ENCODE data around the gene GRWD1. TPM values are rescaled to one million over a fixed set of nuclear protein-coding genes. Genes with fewer than 3 reads are reported as not detected.

The GRWD1 gene
- total RNA-seq, 2 experiments from 2014 or later = 31.0 to 35.2 TPM

GRCh38 chr19:48469934-48470680, 24.3 kb downstream of the GRWD1 start:
- no peaks in the 10 kb centered on the region for H3K27me3 Mint-ChIP-seq
- no peaks in the 10 kb centered on the region for H3K9me3 Mint-ChIP-seq
- peaks cover 26% of the 10 kb centered on the region for H3K4me1 Mint-ChIP-seq
- H3K4me3 Mint-ChIP-seq = peak overlapping the region; percentile 83
- peak overlapping the region; percentile 89 for H3K27ac Mint-ChIP-seq
- CTCF ChIA-PET = interaction anchor here (0.8 to 2.1 kb wide), 3 partner anchors 9 to 20 kb away, joined by 3 to 6 read pairs (median 5); no protein-coding TSS in a partner anchor
- peaks cover 20% of the 10 kb centered on the region for H3K36me3 Mint-ChIP-seq (ENCODE audit: low read depth)
- POLR2A ChIA-PET = interaction anchor here (0.6 to 1.1 kb wide), 2 partner anchors 10 to 17 kb away, joined by 4 to 6 read pairs; no protein-coding TSS in a partner anchor
- DNase-seq = no peak

GRCh38 chr19:48470856-48471255, 25.1 kb downstream of the GRWD1 start:
- ChIA-PET POLR2A (interaction anchor here (0.6 kb wide), 2 partner anchors 14 to 16 kb away, joined by 6 to 13 read pairs; no protein-coding TSS in a partner anchor), CTCF (interaction anchor here (1.6 to 2.1 kb wide), 2 partner anchors 9 to 19 kb away, joined by 5 to 6 read pairs; no protein-coding TSS in a partner anchor)
- Mint-ChIP-seq H3K4me3 (peak overlapping the region; percentile 83), H3K36me3 (ENCODE audit: low read depth) (peaks cover 23% of the 10 kb centered on the region), H3K27me3 (no peaks in the 10 kb centered on the region), H3K27ac (peak overlapping the region; percentile 12), H3K4me1 (peaks cover 26% of the 10 kb centered on the region), H3K9me3 (no peaks in the 10 kb centered on the region)
- no peak for DNase-seq

- Mint-ChIP-seq H3K36me3 (ENCODE audit: low read depth) (peaks cover 23% of the 10 kb centered on the region), H3K4me3 (peak overlapping the region; percentile 83), H3K27ac (no peak overlapping the region), H3K27me3 (no peaks in the 10 kb centered on the region), H3K4me1 (peaks cover 26% of the 10 kb centered on the region), H3K9me3 (no peaks in the 10 kb centered on the region)
- no peak for DNase-seq
- ChIA-PET CTCF (no interaction called here), POLR2A (no interaction called here)
These were observed 26.1 kb downstream of the GRWD1 start for GRCh38 chr19:48471836-48472235.

- Mint-ChIP-seq H3K4me1 (peaks cover 19% of the 10 kb centered on the region), H3K36me3 (ENCODE audit: low read depth) (peaks cover 25% of the 10 kb centered on the region), H3K4me3 (no peak overlapping the region), H3K27me3 (no peaks in the 10 kb centered on the region), H3K27ac (peak overlapping the region; percentile 36), H3K9me3 (no peaks in the 10 kb centered on the region)
- ChIA-PET POLR2A (no interaction called here), CTCF (interaction anchor here (0.5 to 1.0 kb wide), 3 partner anchors 16 to 110 kb away, joined by 3 read pairs; no protein-coding TSS in a partner anchor)
- DNase-seq = no peak
These were observed 27.6 kb downstream of the GRWD1 start for GRCh38 chr19:48473161-48473966.

GRCh38 chr19:48474084-48474592, 28.4 kb downstream of the GRWD1 start:
- H3K27ac Mint-ChIP-seq = peak overlapping the region; percentile 41
- no peaks in the 10 kb centered on the region for H3K9me3 Mint-ChIP-seq
- ChIA-PET POLR2A (no interaction called here), CTCF (interaction anchor here (0.7 to 0.8 kb wide), 2 partner anchors 15 to 16 kb away, joined by 3 read pairs; no protein-coding TSS in a partner anchor)
- DNase-seq = no peak
- peaks cover 25% of the 10 kb centered on the region for H3K36me3 Mint-ChIP-seq (ENCODE audit: low read depth)
- H3K27me3 Mint-ChIP-seq = no peaks in the 10 kb centered on the region
- no peak overlapping the region for H3K4me3 Mint-ChIP-seq
- H3K4me1 Mint-ChIP-seq = peaks cover 15% of the 10 kb centered on the region

GRCh38 chr19:48475369-48476068, 29.7 kb downstream of the GRWD1 start:
- H3K4me3 Mint-ChIP-seq = no peak overlapping the region
- peaks cover 32% of the 10 kb centered on the region for H3K36me3 Mint-ChIP-seq (ENCODE audit: low read depth)
- peak overlapping the region; percentile 76 for H3K27ac Mint-ChIP-seq
- POLR2A ChIA-PET = no interaction called here
- H3K9me3 Mint-ChIP-seq = no peaks in the 10 kb centered on the region
- DNase-seq = no peak
- H3K27me3 Mint-ChIP-seq = no peaks in the 10 kb centered on the region
- peaks cover 15% of the 10 kb centered on the region for H3K4me1 Mint-ChIP-seq
- CTCF ChIA-PET = interaction anchor here (0.7 kb wide), 1 partner anchor 518 kb away, joined by 3 read pairs; the partner anchor contains the start of genes GYS1 and RUVBL2

- Mint-ChIP-seq H3K36me3 (ENCODE audit: low read depth) (peaks cover 27% of the 10 kb centered on the region), H3K4me1 (peaks cover 18% of the 10 kb centered on the region), H3K4me3 (no peak overlapping the region), H3K27ac (peak overlapping the region; percentile 76), H3K9me3 (no peaks in the 10 kb centered on the region), H3K27me3 (no peaks in the 10 kb centered on the region)
- POLR2A ChIA-PET = no interaction called here
- CTCF ChIA-PET = interaction anchor here (0.7 kb wide), 1 partner anchor 517 kb away, joined by 3 read pairs; the partner anchor contains the start of genes GYS1 and RUVBL2
- DNase-seq = no peak
These were observed 30.4 kb downstream of the GRWD1 start for GRCh38 chr19:48476176-48476575.

- Mint-ChIP-seq H3K27ac (no peak overlapping the region), H3K36me3 (ENCODE audit: low read depth) (peaks cover 28% of the 10 kb centered on the region), H3K27me3 (no peaks in the 10 kb centered on the region), H3K4me1 (peaks cover 26% of the 10 kb centered on the region), H3K4me3 (no peak overlapping the region), H3K9me3 (no peaks in the 10 kb centered on the region)
- no peak for DNase-seq
- CTCF ChIA-PET = interaction anchor here (0.6 kb wide), 1 partner anchor 258 kb away, joined by 4 read pairs; no protein-coding TSS in a partner anchor
- POLR2A ChIA-PET = no interaction called here
These were observed 31.4 kb downstream of the GRWD1 start for GRCh38 chr19:48477067-48477685.

- no peaks in the 10 kb centered on the region for H3K27me3 Mint-ChIP-seq
- H3K4me1 Mint-ChIP-seq = peaks cover 29% of the 10 kb centered on the region
- POLR2A ChIA-PET = no interaction called here
- peaks cover 24% of the 10 kb centered on the region for H3K36me3 Mint-ChIP-seq (ENCODE audit: low read depth)
- no peak overlapping the region for H3K27ac Mint-ChIP-seq
- CTCF ChIA-PET = no interaction called here
- no peak for DNase-seq
- H3K4me3 Mint-ChIP-seq = no peak overlapping the region
- no peaks in the 10 kb centered on the region for H3K9me3 Mint-ChIP-seq
These were observed 32.0 kb downstream of the GRWD1 start for GRCh38 chr19:48477698-48478338.

GRCh38 chr19:48478339-48479256, 32.8 kb downstream of the GRWD1 start:
- Mint-ChIP-seq H3K27ac (no peak overlapping the region), H3K9me3 (no peaks in the 10 kb centered on the region), H3K36me3 (ENCODE audit: low read depth) (peaks cover 19% of the 10 kb centered on the region), H3K27me3 (no peaks in the 10 kb centered on the region), H3K4me1 (peaks cover 29% of the 10 kb centered on the region), H3K4me3 (no peak overlapping the region)
- DNase-seq = no peak
- CTCF ChIA-PET = interaction anchor here (0.7 to 3.1 kb wide), 2 partner anchors 12 to 332 kb away, joined by 3 to 24 read pairs; no protein-coding TSS in a partner anchor
- POLR2A ChIA-PET = interaction anchor here (1.6 kb wide), 1 partner anchor 9 kb away, joined by 4 read pairs; no protein-coding TSS in a partner anchor

- no peak for DNase-seq
- Mint-ChIP-seq H3K4me3 (peak overlapping the region; percentile 31), H3K36me3 (ENCODE audit: low read depth) (peaks cover 16% of the 10 kb centered on the region), H3K27me3 (no peaks in the 10 kb centered on the region), H3K27ac (peak overlapping the region; percentile 80), H3K9me3 (no peaks in the 10 kb centered on the region), H3K4me1 (peaks cover 27% of the 10 kb centered on the region)
- ChIA-PET CTCF (interaction anchor here (0.5 to 3.1 kb wide), 3 partner anchors 9 to 14 kb away, joined by 3 to 24 read pairs (median 5); no protein-coding TSS in a partner anchor), POLR2A (interaction anchor here (1.6 kb wide), 1 partner anchor 10 kb away, joined by 4 read pairs; no protein-coding TSS in a partner anchor)
These were observed 33.9 kb downstream of the GRWD1 start for GRCh38 chr19:48479686-48480085.
